VCaP (cell line): ENCODE measurements around the gene LMNTD1.

ENCODE experiments used
- H3K27ac ChIP-seq: fragments of 450-650 bp; 2 replicates; pipeline ENCODE4 v1.5.1; 2017
- CTCF ChIP-seq: fragments of 450-650 bp; conservative IDR thresholded peaks from 2 replicates; pipeline ENCODE4 v1.5.1; 2017; ENCODE audit warnings: mild to moderate bottlenecking, moderate library complexity

The LMNTD1 gene

GRCh38 chr12:25550186-25550585, 2.9 kb downstream of the LMNTD1 start:
- no peak overlapping the region for H3K27ac ChIP-seq
- no peak for TF ChIP-seq CTCF

GRCh38 chr12:25549120-25549519, 4.0 kb downstream of the LMNTD1 start:
- no peak overlapping the region for H3K27ac ChIP-seq
- TF ChIP-seq CTCF = no peak

- TF ChIP-seq CTCF = no peak
- H3K27ac ChIP-seq = no peak overlapping the region
These were observed 6.8 kb downstream of the LMNTD1 start for GRCh38 chr12:25546318-25546717.

- no peak overlapping the region for H3K27ac ChIP-seq
- no peak for TF ChIP-seq CTCF
These were observed 19.9 kb downstream of the LMNTD1 start for GRCh38 chr12:25533150-25533549.

- TF ChIP-seq CTCF = no peak
- H3K27ac ChIP-seq = no peak overlapping the region
These were observed 21.5 kb downstream of the LMNTD1 start for GRCh38 chr12:25531502-25532052.

GRCh38 chr12:25529738-25530137, 23.3 kb downstream of the LMNTD1 start:
- no peak for TF ChIP-seq CTCF
- no peak overlapping the region for H3K27ac ChIP-seq

- no peak overlapping the region for H3K27ac ChIP-seq
- no peak for TF ChIP-seq CTCF
These were observed 26.3 kb downstream of the LMNTD1 start for GRCh38 chr12:25526778-25527177.
